HG02973 (cell line): ENCODE data around the gene CDK8.
A peak's percentile ranks its signal among the peaks of the same experiment; 100 is the strongest.
"Not testable (repeated sequence)": the region's sequence is repeated elsewhere in the genome, so short reads cannot be mapped to it uniquely, and the experiment has no call there.

Experiments
- ATAC-seq: cut with Tn5 transposase; IDR thresholded peaks from one replicate; pipeline ENCODE4 v1.9.1; 2021; ENCODE audit warnings: moderate library complexity; ENCODE audit not compliant: unreplicated experiment

CDK8 gene

DNA sequence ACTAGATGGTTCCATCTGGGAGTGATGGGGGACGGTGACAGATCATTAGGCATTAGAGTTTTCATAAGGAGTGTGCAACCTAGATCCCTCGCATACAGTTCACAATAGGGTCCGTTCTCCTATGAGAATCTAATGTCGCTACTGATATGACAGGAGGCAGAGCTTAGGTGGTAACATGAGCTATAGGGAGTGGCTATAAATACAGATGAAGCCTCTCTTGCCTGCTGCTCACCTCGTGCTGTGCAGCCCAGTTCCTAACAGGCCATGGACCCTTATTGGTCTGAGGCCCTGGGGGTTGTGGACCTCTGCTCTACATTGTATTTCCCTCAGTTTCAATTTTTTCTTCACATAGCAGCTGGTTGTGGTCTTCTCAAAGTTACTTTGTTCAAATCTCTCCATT, 56.5 kb downstream of the CDK8 start:
- ATAC-seq, result no peak

GRCh38 chr13:26312019-26312418, 58.1 kb downstream of the CDK8 start:
- ATAC-seq, result not testable (repeated sequence)

DNA sequence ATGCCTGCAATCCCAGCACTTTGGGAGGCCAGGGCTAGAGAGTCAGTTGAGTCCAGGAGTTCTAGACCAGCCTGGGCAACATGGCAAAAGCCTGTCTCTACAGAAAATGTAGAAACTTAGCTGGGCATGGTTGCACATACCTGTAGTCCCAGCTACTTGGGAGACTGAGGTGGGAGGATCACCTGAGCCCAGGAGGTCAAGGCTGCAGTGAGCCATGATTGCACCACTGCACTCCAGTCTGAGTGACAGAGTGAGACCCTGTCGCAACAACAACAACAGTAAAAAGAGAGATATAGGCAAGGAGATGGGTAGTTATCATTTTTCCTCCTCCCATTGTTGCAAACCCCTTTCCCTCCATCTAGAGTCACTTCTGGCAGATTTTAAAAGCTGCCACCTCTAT, 62.2 kb downstream of the CDK8 start:
- ATAC-seq, result not testable (repeated sequence)

DNA sequence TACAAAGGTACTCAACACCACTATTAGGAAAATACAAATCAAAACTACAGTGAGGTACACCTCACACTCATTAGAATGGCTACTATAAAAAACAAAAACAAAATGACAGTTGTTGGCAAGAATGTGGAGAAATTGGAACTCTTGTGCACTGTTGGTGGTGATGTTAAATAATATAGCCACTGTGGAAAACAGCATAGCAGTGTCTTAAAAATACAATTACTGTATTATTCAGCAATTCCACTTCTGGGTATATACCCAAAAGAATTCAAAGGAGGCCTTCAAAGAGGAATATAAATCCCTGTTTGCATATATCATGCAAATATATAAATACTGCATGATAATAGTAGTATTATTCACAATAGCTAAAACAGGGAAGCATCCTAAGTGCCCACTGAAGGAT, 66.8 kb downstream of the CDK8 start:
- ATAC-seq, result no peak

GRCh38 chr13:26323127-26323526, 69.2 kb downstream of the CDK8 start:
- ATAC-seq, result no peak

GRCh38 chr13:26323764-26324163, 69.8 kb downstream of the CDK8 start:
- no peak for ATAC-seq

DNA sequence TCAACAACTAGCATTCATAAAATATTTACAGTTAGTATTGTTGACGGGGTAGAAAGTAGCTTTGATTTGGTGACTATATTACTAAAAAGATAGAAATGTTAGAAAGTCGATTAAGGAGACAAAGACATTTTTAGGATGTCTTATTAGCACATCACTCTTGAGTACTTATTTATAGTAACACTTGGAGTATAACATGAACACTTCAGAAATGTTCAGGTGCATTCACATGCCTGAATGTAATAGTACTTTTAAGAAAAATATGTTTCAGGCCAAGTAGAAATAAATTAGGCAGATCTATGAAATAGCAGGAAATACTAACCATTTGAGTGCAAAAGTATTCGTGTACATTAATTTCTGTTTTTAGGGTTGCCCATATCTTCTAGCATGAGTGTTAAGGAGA, 70.4 kb downstream of the CDK8 start:
- no peak for ATAC-seq

DNA sequence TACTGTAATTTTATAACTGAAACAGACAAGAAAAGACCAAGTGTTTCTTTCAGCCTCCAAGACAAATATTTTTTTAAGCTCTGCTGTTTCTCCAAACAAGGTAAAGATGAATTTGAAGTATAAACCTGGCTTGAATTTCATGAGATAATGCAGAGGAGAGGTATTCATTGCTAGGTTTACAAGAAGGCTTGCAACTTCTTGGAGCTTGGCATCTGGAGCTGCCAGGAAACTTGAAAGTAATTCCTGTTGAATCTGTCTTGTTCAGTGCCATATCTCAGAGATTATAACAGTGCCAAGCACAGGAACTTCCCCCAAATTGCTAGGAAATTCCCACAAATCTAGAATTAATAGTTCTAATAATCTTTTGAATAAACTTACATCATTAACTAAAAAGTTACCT, 70.9 kb downstream of the CDK8 start:
- ATAC-seq, result no peak

GRCh38 chr13:26325876-26326275, 71.9 kb downstream of the CDK8 start:
- ATAC-seq, result peak; percentile 82

DNA sequence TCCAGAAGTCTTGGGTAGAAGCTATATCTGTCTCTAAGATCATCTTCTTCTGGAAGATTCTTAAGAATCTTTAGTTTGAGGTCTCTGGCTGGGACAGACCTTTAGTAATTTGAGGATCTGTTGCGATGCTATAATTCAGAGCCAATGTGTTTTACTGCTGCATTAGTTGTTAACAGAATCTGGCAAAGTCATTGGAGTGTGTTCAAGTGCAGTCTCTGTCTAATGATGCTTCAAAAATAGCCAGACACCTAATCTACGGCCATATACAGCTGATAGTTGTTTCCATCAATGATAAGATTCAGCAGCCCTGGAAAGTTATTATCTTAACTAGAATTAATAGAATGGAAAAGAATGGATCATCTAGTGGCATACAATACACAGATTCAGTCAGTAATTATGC, 72.6 kb downstream of the CDK8 start:
- ATAC-seq, result no peak

GRCh38 chr13:26327940-26328725, 74.2 kb downstream of the CDK8 start:
- ATAC-seq, result no peak

DNA sequence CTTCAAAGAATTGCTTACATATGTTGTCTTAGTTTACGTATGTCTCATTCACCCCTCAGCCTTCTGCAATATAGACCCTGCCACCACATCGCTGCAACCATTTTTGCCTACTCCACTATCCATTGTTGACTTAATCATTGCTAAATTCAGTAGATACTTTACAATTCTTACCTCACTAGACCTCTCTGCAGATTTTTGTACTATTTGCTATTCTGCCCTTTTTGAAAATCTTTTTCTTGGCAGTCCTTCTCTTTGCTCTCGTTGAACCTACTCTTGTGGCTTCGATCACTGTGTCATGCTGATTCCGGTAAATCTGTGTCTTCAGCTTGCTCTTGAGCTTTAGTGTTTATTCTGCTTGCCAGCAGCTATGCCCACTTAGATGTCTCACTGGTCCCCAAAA, 81.2 kb downstream of the CDK8 start:
- ATAC-seq, result no peak

DNA sequence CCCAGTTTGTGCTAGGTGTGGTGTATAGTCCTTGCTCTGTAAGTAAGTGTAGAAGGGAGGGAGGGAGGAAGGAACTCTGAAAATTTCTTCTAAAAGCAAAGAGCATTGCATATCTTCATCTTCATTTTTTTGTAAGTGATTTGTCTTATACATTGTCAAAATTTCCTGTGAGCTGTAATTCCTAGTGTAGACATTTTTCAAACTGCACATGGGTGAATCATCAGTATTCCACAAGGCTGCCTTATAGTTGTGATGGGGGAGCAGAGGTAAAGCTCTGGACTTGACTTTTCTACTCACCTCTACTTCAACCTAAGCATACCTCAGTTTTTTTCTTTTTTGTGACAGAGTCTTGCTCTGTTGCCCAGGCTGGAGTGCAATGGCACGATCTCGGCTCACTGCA, 86.9 kb downstream of the CDK8 start:
- ATAC-seq, result no peak

DNA sequence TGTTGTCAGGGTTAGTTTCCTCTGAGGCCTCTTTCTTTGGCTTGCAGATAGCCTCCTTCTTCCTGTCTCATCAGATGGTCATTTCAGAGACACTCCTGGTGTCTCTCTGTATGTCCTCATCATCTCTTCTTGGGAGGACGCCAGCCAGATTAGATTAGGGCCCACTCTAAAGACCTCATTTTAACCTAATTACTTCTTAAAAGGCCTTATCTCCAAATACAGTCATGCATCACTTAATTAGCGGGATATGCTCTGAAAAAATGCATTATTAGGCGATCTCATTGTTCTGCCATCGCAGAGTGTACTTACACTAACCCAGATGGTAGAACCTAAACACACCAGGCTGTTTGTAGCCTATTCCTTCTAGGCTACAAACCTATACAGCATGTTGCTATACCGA, 89.0 kb downstream of the CDK8 start:
- ATAC-seq, result no peak

DNA sequence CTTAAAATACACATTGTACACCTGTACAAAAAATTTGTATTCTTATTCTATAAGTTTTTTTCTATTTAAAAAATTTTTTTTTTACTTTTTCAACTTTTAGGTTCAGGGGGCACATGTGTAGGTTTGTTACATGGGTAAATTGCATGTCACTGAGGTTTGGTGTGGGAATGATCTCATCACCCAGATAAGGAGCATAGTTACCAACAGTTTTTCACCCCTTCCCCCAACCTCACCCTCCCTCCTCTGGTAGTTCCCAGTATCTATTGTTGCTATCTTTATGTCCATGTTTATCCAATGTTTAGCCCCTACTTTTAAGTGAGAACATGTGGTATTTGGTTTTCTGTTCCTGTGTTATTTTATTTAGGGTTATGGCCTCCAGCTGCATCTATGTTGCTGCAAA, 89.9 kb downstream of the CDK8 start:
- ATAC-seq, result no peak

GRCh38 chr13:26344980-26345379, 91.1 kb downstream of the CDK8 start:
- no peak for ATAC-seq

GRCh38 chr13:26348966-26349365, 95.0 kb downstream of the CDK8 start:
- ATAC-seq, result no peak

- no peak for ATAC-seq
Measured at GRCh38 chr13:26362261-26362660, 108.3 kb downstream of the CDK8 start.

DNA sequence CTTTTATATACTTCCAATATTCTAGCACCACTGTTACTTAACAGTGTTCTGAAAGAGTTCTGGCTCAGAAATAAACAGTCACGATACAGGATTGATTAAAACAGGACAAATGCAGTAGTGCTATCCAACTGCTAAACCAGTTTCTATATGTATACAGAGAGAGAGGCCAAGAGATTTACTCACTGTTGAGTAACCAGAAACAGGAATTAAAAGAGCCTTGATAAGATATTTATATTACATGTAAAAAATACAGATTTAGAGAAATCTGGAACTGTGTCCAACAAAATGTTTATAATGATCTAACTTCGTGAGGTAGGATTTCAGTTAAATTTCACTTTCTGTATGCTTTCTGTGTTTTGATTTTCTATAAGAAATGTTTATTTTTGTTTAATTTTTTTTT, 116.6 kb downstream of the CDK8 start:
- ATAC-seq, result no peak

DNA sequence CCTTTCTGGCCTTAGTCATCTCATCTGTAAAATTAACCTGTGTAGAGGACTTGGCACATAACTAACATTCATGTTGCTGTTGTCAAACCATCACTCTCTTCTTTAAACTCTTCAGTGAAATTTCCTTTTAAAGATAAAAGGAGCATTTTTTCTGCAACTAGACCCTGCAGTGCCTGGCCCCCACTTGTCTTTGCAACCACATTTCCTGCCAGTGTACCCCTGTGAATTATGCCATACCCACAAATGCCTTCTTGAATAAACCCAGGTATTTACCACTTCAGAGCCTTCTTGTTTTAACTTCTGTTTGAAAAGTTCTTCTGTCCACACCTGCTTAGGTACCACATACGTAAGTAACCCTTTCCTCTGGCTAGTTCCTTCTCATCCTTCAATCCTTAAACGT, 118.8 kb downstream of the CDK8 start:
- no peak for ATAC-seq

- no peak for ATAC-seq
Measured at GRCh38 chr13:26376430-26376829, 122.5 kb downstream of the CDK8 start.

GRCh38 chr13:26377038-26377437, 123.1 kb downstream of the CDK8 start:
- ATAC-seq, result no peak

DNA sequence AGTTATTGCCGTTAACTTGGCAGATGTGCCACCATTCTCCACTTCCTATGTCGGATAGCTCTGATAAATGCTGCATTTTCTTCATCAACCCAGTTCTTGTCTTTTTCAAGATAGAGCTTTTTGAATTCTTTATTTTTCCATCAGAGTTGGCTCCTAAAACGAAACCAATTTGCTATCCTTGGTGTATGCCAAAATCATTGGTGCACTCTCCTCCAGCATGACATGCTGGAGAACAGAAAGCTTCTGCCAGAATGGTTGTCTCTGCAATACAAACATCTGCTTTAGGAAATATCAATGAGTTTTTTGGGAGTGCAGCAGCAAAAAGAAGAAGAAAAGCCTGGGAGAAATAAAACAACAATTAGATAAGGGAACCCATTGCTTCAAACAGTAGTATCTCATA, 124.2 kb downstream of the CDK8 start:
- ATAC-seq, result no peak
